ENCODE results near the gene HOXB4. TPM values are rescaled to one million over a fixed set of nuclear protein-coding genes. Genes with fewer than 3 reads are reported as not detected.
A peak's percentile ranks its signal among the peaks of the same experiment; 100 is the strongest.

The HOXB4 gene
- total and polyA plus RNA-seq, 2 donors from 2014 or later = 4.4 to 22.6 TPM

GRCh38 chr17:48615963-48616716 is 38.0 kb upstream of the HOXB4 start:
- peak overlapping the region; percentile 92 to 97 for H3K27ac ChIP-seq (ENCODE audit: low read depth in 2 of 2, low read length in 2 of 2)
- peak overlapping the region; percentile 26 to 85 (median 59) for H3K4me3 ChIP-seq (ENCODE audit: low read length in 3 of 3)
- peak overlapping the region; percentile 24 to 95 (median 48) for H3K9ac ChIP-seq (ENCODE audit: low read length in 3 of 3)
- intact Hi-C loops (cut with DNase I) = no loop called here
- DNase-seq (peak in 3 of 5 donors; percentile 21 to 72 (median 59)), FAIRE-seq (no peak)
- H3K9me3 ChIP-seq (ENCODE audit: control insufficient read depth in 2 of 3, insufficient read depth in 1 of 3, low read length in 3 of 3) = no peaks in the 10 kb centered on the region
- H3K36me3 ChIP-seq (ENCODE audit: control insufficient read depth in 2 of 3, insufficient read depth in 3 of 3, low read length in 3 of 3) = no peaks in the 10 kb centered on the region
- TF ChIP-seq, protein P1, sequence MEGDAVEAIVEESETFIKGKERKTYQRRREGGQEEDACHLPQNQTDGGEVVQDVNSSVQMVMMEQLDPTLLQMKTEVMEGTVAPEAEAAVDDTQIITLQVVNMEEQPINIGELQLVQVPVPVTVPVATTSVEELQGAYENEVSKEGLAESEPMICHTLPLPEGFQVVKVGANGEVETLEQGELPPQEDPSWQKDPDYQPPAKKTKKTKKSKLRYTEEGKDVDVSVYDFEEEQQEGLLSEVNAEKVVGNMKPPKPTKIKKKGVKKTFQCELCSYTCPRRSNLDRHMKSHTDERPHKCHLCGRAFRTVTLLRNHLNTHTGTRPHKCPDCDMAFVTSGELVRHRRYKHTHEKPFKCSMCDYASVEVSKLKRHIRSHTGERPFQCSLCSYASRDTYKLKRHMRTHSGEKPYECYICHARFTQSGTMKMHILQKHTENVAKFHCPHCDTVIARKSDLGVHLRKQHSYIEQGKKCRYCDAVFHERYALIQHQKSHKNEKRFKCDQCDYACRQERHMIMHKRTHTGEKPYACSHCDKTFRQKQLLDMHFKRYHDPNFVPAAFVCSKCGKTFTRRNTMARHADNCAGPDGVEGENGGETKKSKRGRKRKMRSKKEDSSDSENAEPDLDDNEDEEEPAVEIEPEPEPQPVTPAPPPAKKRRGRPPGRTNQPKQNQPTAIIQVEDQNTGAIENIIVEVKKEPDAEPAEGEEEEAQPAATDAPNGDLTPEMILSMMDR (IDR thresholded peaks at IDR 0.05; ENCODE audit: borderline replicate concordance, extremely low read depth, insufficient read depth) = no peak
- peaks cover 0 to 9% (median 0%) of the 10 kb centered on the region in 3 donors for H3K4me1 ChIP-seq (ENCODE audit: control insufficient read depth in 2 of 3, insufficient read depth in 2 of 3, low read depth in 1 of 3, low read length in 3 of 3)
- H3K27me3 ChIP-seq (ENCODE audit: control insufficient read depth, insufficient read depth, low read length) = peaks cover 21% of the 10 kb centered on the region

DNA sequence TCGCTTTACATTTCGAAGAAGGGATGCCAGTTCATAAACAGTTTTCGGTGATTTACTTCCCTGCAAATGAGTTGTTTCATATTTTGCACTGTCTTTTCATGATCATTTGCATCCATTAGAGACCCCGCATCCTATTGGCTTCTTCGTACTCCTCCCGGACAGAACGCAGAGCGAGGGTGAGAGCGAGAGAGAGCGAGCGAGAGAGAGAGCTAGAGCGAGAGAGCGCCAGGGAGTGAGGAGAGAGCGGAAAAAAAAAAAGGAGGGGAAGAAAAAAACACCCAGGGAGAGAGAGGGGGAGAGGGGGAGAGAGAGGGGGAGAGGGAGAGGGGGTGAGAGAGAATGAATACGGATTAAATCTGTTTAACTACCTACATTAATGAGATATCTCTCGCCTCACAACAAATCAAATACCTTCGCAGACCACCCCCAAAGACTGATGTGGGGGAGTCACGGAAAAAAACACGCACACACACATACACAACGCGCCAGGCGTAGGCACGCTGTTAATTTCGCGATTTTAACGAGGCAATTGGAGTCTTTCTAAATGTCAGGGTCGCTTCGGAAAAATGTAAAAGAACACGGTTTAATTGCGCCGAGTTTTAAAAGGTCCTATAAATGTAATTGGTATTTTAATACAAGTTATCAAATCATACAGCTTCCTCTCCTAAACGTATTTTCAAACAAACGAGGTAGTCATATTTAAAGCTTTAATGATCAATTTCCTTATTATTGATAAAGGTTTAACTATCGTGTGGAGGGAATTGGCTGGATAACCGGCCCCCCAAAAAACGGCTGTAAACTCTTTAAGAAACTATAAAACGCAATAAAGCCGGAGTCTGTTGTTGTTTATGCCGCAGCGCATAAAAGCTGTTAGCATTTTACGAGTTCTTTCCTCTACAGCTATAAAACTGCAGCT is 37.2 kb upstream of the HOXB4 start, which contains the start of gene HOXB8:
Gene HOXB8, minus strand, starts transcription at position 246 of the 916 bp plus-strand sequence. CDS start 588 bp downstream, outside the sequence.
- Histone ChIP-seq H3K36me3 (ENCODE audit: control insufficient read depth in 2 of 3, insufficient read depth in 3 of 3, low read length in 3 of 3) (no peaks in the 10 kb centered on the region), H3K9ac (ENCODE audit: low read length in 3 of 3) (peak within 1 kb of the TSS; percentile 75 to 95 (median 78)), H3K4me3 (ENCODE audit: low read length in 3 of 3) (peak within 1 kb of the TSS; percentile 68 to 85 (median 81)), H3K4me1 (ENCODE audit: control insufficient read depth in 2 of 3, insufficient read depth in 2 of 3, low read depth in 1 of 3, low read length in 3 of 3) (peaks cover 0 to 9% (median 0%) of the 10 kb centered on the region in 3 donors), H3K27me3 (ENCODE audit: control insufficient read depth, insufficient read depth, low read length) (peaks cover 15% of the 10 kb centered on the region), H3K9me3 (ENCODE audit: control insufficient read depth in 2 of 3, insufficient read depth in 1 of 3, low read length in 3 of 3) (no peaks in the 10 kb centered on the region), H3K27ac (ENCODE audit: low read depth in 2 of 2, low read length in 2 of 2) (peak within 1 kb of the TSS; percentile 92 to 97)
- intact Hi-C loops (cut with DNase I) = no loop called here
- DNase-seq = peak in 3 of 5 donors; percentile 79 to 90 (median 86)
- FAIRE-seq = no peak
- TF ChIP-seq, protein P1 (IDR thresholded peaks at IDR 0.05; ENCODE audit: borderline replicate concordance, extremely low read depth, insufficient read depth) = no peak

- peak overlapping the region; percentile 49 to 95 (median 78) for H3K9ac ChIP-seq (ENCODE audit: low read length in 3 of 3)
- intact Hi-C loops (cut with DNase I) = no loop called here
- TF ChIP-seq, protein P1 (IDR thresholded peaks at IDR 0.05; ENCODE audit: borderline replicate concordance, extremely low read depth, insufficient read depth) = no peak
- H3K36me3 ChIP-seq (ENCODE audit: control insufficient read depth in 2 of 3, insufficient read depth in 3 of 3, low read length in 3 of 3) = no peaks in the 10 kb centered on the region
- H3K4me1 ChIP-seq (ENCODE audit: control insufficient read depth in 2 of 3, insufficient read depth in 2 of 3, low read depth in 1 of 3, low read length in 3 of 3) = peaks cover 0 to 15% (median 8%) of the 10 kb centered on the region in 3 donors
- peaks cover 15% of the 10 kb centered on the region for H3K27me3 ChIP-seq (ENCODE audit: control insufficient read depth, insufficient read depth, low read length)
- DNase-seq (peak in 3 of 5 donors; percentile 44 to 57 (median 46)), FAIRE-seq (no peak)
- peak overlapping the region; percentile 92 to 97 for H3K27ac ChIP-seq (ENCODE audit: low read depth in 2 of 2, low read length in 2 of 2)
- no peaks in the 10 kb centered on the region for H3K9me3 ChIP-seq (ENCODE audit: control insufficient read depth in 2 of 3, insufficient read depth in 1 of 3, low read length in 3 of 3)
- peak overlapping the region; percentile 53 to 85 (median 53) for H3K4me3 ChIP-seq (ENCODE audit: low read length in 3 of 3)
Measured at GRCh38 chr17:48613862-48614694, 35.9 kb upstream of the HOXB4 start.
